Skeletal muscle satellite cell (primary cell): ENCODE data around the gene ITGB6.
"Not testable (repeated sequence)": the region's sequence is repeated elsewhere in the genome, so short reads cannot be mapped to it uniquely, and the experiment has no call there.

Source experiments
- H3K27me3 ChIP-seq: 2 replicates; pipeline ENCODE4 v1.7.0; 2013; ENCODE audit warnings: low read length; ENCODE audit not compliant: control insufficient read depth, insufficient read depth
- H3K36me3 ChIP-seq: 2 replicates; pipeline ENCODE4 v1.7.0; 2013; ENCODE audit warnings: mild to moderate bottlenecking, control low read depth, low read length; ENCODE audit not compliant: insufficient read depth
- H3K4me1 ChIP-seq: 2 replicates; pipeline ENCODE4 v1.7.0; 2013; ENCODE audit warnings: low read length; ENCODE audit not compliant: control insufficient read depth, insufficient read depth
- H3K4me2 ChIP-seq: 2 replicates; pipeline ENCODE4 v1.7.0; 2013; ENCODE audit warnings: mild to moderate bottlenecking, low read length
- H3K4me3 ChIP-seq: 2 replicates; pipeline ENCODE4 v1.7.0; 2013; ENCODE audit warnings: low read length
- H3K9ac ChIP-seq: 2 replicates; pipeline ENCODE4 v1.7.0; 2013; ENCODE audit warnings: mild to moderate bottlenecking, low read depth, low read length, moderate library complexity
- H3K9me3 ChIP-seq: replicated peaks from 2 replicates; pipeline ENCODE4 v1.7.0; 2013; ENCODE audit warnings: mild to moderate bottlenecking, control low read depth, low read length

The ITGB6 gene

GRCh38 chr2:160174322-160174721 is 25.8 kb downstream of the ITGB6 start:
- Histone ChIP-seq H3K9ac (no peak overlapping the region), H3K4me2 (no peak overlapping the region), H3K9me3 (no peaks in the 10 kb centered on the region), H3K36me3 (no peaks in the 10 kb centered on the region), H3K4me1 (no peaks in the 10 kb centered on the region), H3K4me3 (no peak overlapping the region), H3K27me3 (no peaks in the 10 kb centered on the region)

- Histone ChIP-seq H3K36me3 (no peaks in the 10 kb centered on the region), H3K9ac (no peak overlapping the region), H3K4me2 (no peak overlapping the region), H3K27me3 (no peaks in the 10 kb centered on the region), H3K9me3 (no peaks in the 10 kb centered on the region), H3K4me1 (peaks cover 17% of the 10 kb centered on the region), H3K4me3 (no peak overlapping the region)
Observed at GRCh38 chr2:160169988-160170387, 30.1 kb downstream of the ITGB6 start.

- Histone ChIP-seq H3K27me3 (no peaks in the 10 kb centered on the region), H3K36me3 (no peaks in the 10 kb centered on the region), H3K4me1 (peaks cover 17% of the 10 kb centered on the region), H3K4me3 (no peak overlapping the region), H3K9ac (no peak overlapping the region), H3K4me2 (no peak overlapping the region), H3K9me3 (no peaks in the 10 kb centered on the region)
Observed at GRCh38 chr2:160169471-160169870, 30.6 kb downstream of the ITGB6 start.

- H3K4me1 ChIP-seq: peaks cover 17% of the 10 kb centered on the region
- no peak overlapping the region for H3K4me2 ChIP-seq
- H3K9ac ChIP-seq: no peak overlapping the region
- H3K9me3 ChIP-seq: no peaks in the 10 kb centered on the region
- H3K36me3 ChIP-seq: no peaks in the 10 kb centered on the region
- no peaks in the 10 kb centered on the region for H3K27me3 ChIP-seq
- no peak overlapping the region for H3K4me3 ChIP-seq
Observed at GRCh38 chr2:160168878-160169277, 31.2 kb downstream of the ITGB6 start.

- Histone ChIP-seq H3K36me3 (no peaks in the 10 kb centered on the region), H3K9ac (no peak overlapping the region), H3K9me3 (no peaks in the 10 kb centered on the region), H3K4me1 (peaks cover 17% of the 10 kb centered on the region), H3K4me3 (no peak overlapping the region), H3K27me3 (no peaks in the 10 kb centered on the region), H3K4me2 (no peak overlapping the region)
Observed at GRCh38 chr2:160167089-160167740, 32.9 kb downstream of the ITGB6 start.

GRCh38 chr2:160165996-160166395 is 34.1 kb downstream of the ITGB6 start:
- Histone ChIP-seq H3K27me3 (no peaks in the 10 kb centered on the region), H3K4me1 (peaks cover 17% of the 10 kb centered on the region), H3K9ac (no peak overlapping the region), H3K36me3 (no peaks in the 10 kb centered on the region), H3K4me3 (no peak overlapping the region), H3K9me3 (no peaks in the 10 kb centered on the region), H3K4me2 (no peak overlapping the region)

- peaks cover 17% of the 10 kb centered on the region for H3K4me1 ChIP-seq
- no peaks in the 10 kb centered on the region for H3K36me3 ChIP-seq
- H3K4me2 ChIP-seq: no peak overlapping the region
- H3K9ac ChIP-seq: no peak overlapping the region
- no peak overlapping the region for H3K4me3 ChIP-seq
- H3K27me3 ChIP-seq: no peaks in the 10 kb centered on the region
- no peaks in the 10 kb centered on the region for H3K9me3 ChIP-seq
Observed at GRCh38 chr2:160165081-160165480, 35.0 kb downstream of the ITGB6 start.

GRCh38 chr2:160157861-160158829 is 41.9 kb downstream of the ITGB6 start:
- H3K4me3 ChIP-seq: no peak overlapping the region
- H3K27me3 ChIP-seq: no peaks in the 10 kb centered on the region
- peak overlapping the region; percentile 27 for H3K4me2 ChIP-seq
- H3K9ac ChIP-seq: peak overlapping the region; percentile 6
- H3K4me1 ChIP-seq: peaks cover 27% of the 10 kb centered on the region
- no peaks in the 10 kb centered on the region for H3K9me3 ChIP-seq
- H3K36me3 ChIP-seq: no peaks in the 10 kb centered on the region

GRCh38 chr2:160156665-160157064 is 43.4 kb downstream of the ITGB6 start:
- H3K4me2 ChIP-seq: no peak overlapping the region
- H3K9ac ChIP-seq: peak overlapping the region; percentile 27
- H3K9me3 ChIP-seq: no peaks in the 10 kb centered on the region
- no peaks in the 10 kb centered on the region for H3K27me3 ChIP-seq
- H3K36me3 ChIP-seq: no peaks in the 10 kb centered on the region
- H3K4me1 ChIP-seq: peaks cover 27% of the 10 kb centered on the region
- H3K4me3 ChIP-seq: no peak overlapping the region

- H3K4me3 ChIP-seq: no peak overlapping the region
- no peaks in the 10 kb centered on the region for H3K9me3 ChIP-seq
- H3K27me3 ChIP-seq: no peaks in the 10 kb centered on the region
- H3K4me1 ChIP-seq: peaks cover 27% of the 10 kb centered on the region
- peak overlapping the region; percentile 27 for H3K9ac ChIP-seq
- no peaks in the 10 kb centered on the region for H3K36me3 ChIP-seq
- no peak overlapping the region for H3K4me2 ChIP-seq
Observed at GRCh38 chr2:160156100-160156499, 44.0 kb downstream of the ITGB6 start.

GRCh38 chr2:160148419-160148818 is 51.7 kb downstream of the ITGB6 start:
- not testable (repeated sequence) for H3K27me3 ChIP-seq, H3K4me1 ChIP-seq, H3K9ac ChIP-seq, H3K9me3 ChIP-seq, H3K4me2 ChIP-seq, H3K4me3 ChIP-seq, H3K36me3 ChIP-seq
